Breast epithelium (tissue), 4 donors: ENCODE data around the gene CFI. TPM values are rescaled to one million over a fixed set of nuclear protein-coding genes. Genes with fewer than 3 reads are reported as not detected.

Source experiments
- DNase-seq, 2 donors: peaks; one replicate each; pipeline ENCODE4 v3.0.0-alpha.2; 2019; ENCODE audit warnings: low spot score in 2 of 2
- H3K27ac ChIP-seq, 2 donors: fragments of 200-600 bp; sonication (generic) in 1 of 2; one replicate each; pipeline ENCODE4 v1.5.1; 2016 to 2019; ENCODE audit warnings: mild to moderate bottlenecking in 1 of 2
- H3K27me3 ChIP-seq, 2 donors: fragments of 200-600 bp; sonication (generic) in 1 of 2; one replicate each; pipeline versions ENCODE4 v1.5.1 to v1.6.0; 2017 to 2019; ENCODE audit warnings: control low read depth in 1 of 2, mild to moderate bottlenecking in 1 of 2
- H3K36me3 ChIP-seq: fragments of 200-600 bp; one replicate; pipeline ENCODE4 v1.5.1; 2019
- H3K4me1 ChIP-seq, 2 donors: fragments of 200-600 bp; sonication (generic); one replicate each; pipeline ENCODE4 v1.5.1; 2016 to 2019; ENCODE audit warnings: control low read depth in 1 of 2
- H3K4me3 ChIP-seq, 3 donors: fragments of 200-600 bp; sonication (generic); 1 replicate in 2 of 3; 2 replicates in 1 of 3; pipeline ENCODE4 v1.5.1; 2016 to 2019; ENCODE audit warnings: mild to moderate bottlenecking in 3 of 3, moderate library complexity in 2 of 3
- H3K9me3 ChIP-seq, 2 donors: fragments of 200-600 bp; sonication (generic) in 1 of 2; one replicate each; pipeline ENCODE4 v1.5.1; 2016 to 2019; ENCODE audit warnings: control low read depth in 1 of 2
- POLR2A ChIP-seq: fragments of 450-650 bp; IDR thresholded peaks from one replicate; pipeline ENCODE4 v1.6.1; 2016; ENCODE audit warnings: antibody characterized with exemption, mild to moderate bottlenecking, moderate library complexity
- POLR2AphosphoS5 ChIP-seq, 3 donors: sonication (generic); formaldehyde crosslinking; IDR thresholded peaks; one replicate each; pipeline ENCODE4 v1.6.1; 2017; ENCODE audit warnings: antibody characterized with exemption in 3 of 3
- intact Hi-C: fragments of 100-400 bp; cut with DNase I; formaldehyde crosslinking; loops from one replicate; pipeline ENCODE4 v1.15.1; 2023; ENCODE audit warnings: low total_unique reads
- total RNA-seq, 3 donors: library from RNA; depleted of rRNA; stranded (reverse); fragments of >200 nt; gene quantifications; one replicate each; pipeline ENCODE4 v1.1.0, GENCODE V29; 2016
- TF ChIP-seq, protein P1 (sequence below), 3 donors: fragments of 450-650 bp; IDR thresholded peaks; one replicate each; pipeline ENCODE4 v1.5.1; 2016 to 2017; ENCODE audit warnings: antibody characterized with exemption in 3 of 3, mild to moderate bottlenecking in 3 of 3, moderate library complexity in 3 of 3

Gene CFI
- total RNA-seq, 3 donors from 2014 or later = 15.8 to 56.5 (median 32.1) TPM

DNA sequence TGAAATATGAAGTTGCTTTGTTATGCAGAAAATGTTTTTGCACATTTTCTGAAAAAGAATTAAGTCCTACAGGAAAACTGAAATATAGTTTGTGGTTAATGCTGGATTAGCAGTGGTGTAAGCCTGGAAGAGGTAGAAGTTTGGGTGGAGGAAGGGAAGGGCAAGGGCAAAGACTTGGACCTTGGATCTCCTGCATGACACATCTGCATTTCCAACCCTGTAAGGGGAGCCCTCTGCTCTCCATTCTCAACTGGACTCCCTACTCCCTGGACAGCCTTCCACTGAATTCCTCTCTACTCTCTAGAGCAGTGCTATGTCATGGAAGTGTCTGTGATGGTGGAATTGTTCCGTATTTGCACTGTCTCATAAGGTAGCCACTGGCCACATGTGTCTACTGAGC is 103.1 kb downstream of the CFI start:
- Histone ChIP-seq H3K27ac (no peak overlapping the region), H3K4me3 (no peak overlapping the region), H3K27me3 (no peaks in the 10 kb centered on the region), H3K4me1 (peaks cover 0 to 8% of the 10 kb centered on the region in 2 donors), H3K36me3 (no peaks in the 10 kb centered on the region), H3K9me3 (no peaks in the 10 kb centered on the region)
- DNase-seq = no peak
- intact Hi-C loops = no loop called here
- no peak for TF ChIP-seq POLR2AphosphoS5 (IDR thresholded peaks at IDR 0.05)
- no peak for TF ChIP-seq POLR2A

- TF ChIP-seq POLR2AphosphoS5 (IDR thresholded peaks at IDR 0.05) (no peak), POLR2A (no peak)
- TF ChIP-seq, protein P1, sequence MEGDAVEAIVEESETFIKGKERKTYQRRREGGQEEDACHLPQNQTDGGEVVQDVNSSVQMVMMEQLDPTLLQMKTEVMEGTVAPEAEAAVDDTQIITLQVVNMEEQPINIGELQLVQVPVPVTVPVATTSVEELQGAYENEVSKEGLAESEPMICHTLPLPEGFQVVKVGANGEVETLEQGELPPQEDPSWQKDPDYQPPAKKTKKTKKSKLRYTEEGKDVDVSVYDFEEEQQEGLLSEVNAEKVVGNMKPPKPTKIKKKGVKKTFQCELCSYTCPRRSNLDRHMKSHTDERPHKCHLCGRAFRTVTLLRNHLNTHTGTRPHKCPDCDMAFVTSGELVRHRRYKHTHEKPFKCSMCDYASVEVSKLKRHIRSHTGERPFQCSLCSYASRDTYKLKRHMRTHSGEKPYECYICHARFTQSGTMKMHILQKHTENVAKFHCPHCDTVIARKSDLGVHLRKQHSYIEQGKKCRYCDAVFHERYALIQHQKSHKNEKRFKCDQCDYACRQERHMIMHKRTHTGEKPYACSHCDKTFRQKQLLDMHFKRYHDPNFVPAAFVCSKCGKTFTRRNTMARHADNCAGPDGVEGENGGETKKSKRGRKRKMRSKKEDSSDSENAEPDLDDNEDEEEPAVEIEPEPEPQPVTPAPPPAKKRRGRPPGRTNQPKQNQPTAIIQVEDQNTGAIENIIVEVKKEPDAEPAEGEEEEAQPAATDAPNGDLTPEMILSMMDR (IDR thresholded peaks at IDR 0.05) = no peak
- no peaks in the 10 kb centered on the region for H3K36me3 ChIP-seq
- H3K4me3 ChIP-seq = no peak overlapping the region
- H3K27me3 ChIP-seq = no peaks in the 10 kb centered on the region
- intact Hi-C loops = no loop called here
- H3K9me3 ChIP-seq = no peaks in the 10 kb centered on the region
- H3K27ac ChIP-seq = no peak overlapping the region
- no peaks in the 10 kb centered on the region for H3K4me1 ChIP-seq
- DNase-seq = no peak
These were observed 110.3 kb downstream of the CFI start for GRCh38 chr4:109691411-109691920.

Other genes starting within 250 kb of the CFI start
- 10 to 100 TPM; 16.4 to 29.4 (median 26.5) TPM for gene MCUB, start 241.8 kb downstream of the CFI start, total RNA-seq
- 10 to 100 TPM; 18.6 to 39.1 (median 24.9) TPM for gene CASP6, start 98.6 kb downstream of the CFI start, total RNA-seq
- 10 to 100 TPM; 23.3 to 24.6 (median 23.7) TPM for gene PLA2G12A, start 71.9 kb downstream of the CFI start, total RNA-seq
- 1 to 10 TPM; 6.1 to 7.9 (median 7.9) TPM for gene GAR1, start 13.8 kb upstream of the CFI start, total RNA-seq
- under 1 TPM in 2 of 3 donors, not detected in 1; 0.66 to 0.73 TPM for gene RRH, start 26.0 kb upstream of the CFI start, total RNA-seq
- under 1 TPM; 0.16 to 0.66 (median 0.59) TPM for gene LRIT3, start 46.1 kb upstream of the CFI start, total RNA-seq
- gene EGF, start 110.9 kb upstream of the CFI start, total RNA-seq = 10 to 100 TPM in 2 of 3 donors, not detected in 1; 12.5 to 15.5 TPM